Activated CD4-positive, CD25-positive, alpha-beta regulatory T cell treated with anti-CD3 and anti-CD28 coated beads, Interleukin-2, amount 50 U/mL, for 16 hours (primary cell): Measurements from ENCODE around the gene MEF2D.

ENCODE experiments used
- DNase-seq: peaks from one replicate; pipeline ENCODE4 v3.0.0-alpha.2; 2020; ENCODE audit warnings: low read depth, low spot score

MEF2D gene

DNA sequence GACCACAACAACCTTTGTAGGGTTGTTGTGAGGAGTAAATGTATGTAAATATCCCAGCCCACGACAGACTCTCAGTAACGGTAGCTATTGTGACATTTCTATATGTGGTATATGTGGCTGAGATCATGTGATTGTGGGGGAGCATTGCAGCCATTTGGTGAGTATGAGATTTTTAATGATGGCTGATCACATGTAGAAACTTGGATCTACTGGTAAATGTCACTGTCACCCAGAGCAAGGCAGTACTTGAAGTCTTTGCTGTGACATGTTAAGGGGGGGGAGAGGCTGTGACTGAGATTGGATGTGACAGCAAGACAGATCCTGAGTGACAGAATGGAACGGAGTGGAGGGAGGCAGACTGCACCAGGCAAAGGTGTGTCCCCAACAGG is 23.9 kb upstream of the MEF2D start:
- DNase-seq, result no peak

DNA sequence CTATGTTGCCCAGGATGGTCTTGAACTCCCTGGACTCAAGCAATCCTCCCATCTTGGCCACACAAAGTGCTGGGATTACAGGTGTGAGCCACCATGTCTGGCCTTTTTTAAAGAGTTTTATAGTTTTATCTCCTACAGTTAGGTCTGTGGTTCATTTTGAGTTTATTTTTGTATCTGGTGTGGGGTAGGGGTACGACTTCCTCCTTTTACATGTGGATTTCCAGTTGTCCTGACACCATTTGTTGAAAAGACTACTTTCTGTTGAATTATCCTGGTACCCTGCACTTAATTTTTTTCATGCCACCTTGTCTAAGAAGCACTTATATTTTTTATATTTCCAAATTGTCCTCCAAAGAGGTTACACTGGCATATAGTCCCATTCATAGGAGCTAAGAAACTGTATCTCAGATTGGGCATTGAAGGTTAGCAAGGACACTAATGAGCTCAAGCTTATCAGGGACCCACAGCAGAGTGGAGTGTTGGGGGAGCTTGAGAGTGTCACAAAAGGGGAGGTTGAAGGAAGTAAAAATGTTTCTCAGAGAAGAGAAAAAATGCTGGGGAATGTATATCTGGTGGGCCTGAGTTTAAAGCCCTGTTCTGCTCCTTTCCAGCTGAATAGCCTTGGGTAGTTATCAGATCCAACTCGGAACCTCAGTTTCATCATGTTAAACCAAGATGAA is 23.4 kb upstream of the MEF2D start:
- no peak for DNase-seq

DNA sequence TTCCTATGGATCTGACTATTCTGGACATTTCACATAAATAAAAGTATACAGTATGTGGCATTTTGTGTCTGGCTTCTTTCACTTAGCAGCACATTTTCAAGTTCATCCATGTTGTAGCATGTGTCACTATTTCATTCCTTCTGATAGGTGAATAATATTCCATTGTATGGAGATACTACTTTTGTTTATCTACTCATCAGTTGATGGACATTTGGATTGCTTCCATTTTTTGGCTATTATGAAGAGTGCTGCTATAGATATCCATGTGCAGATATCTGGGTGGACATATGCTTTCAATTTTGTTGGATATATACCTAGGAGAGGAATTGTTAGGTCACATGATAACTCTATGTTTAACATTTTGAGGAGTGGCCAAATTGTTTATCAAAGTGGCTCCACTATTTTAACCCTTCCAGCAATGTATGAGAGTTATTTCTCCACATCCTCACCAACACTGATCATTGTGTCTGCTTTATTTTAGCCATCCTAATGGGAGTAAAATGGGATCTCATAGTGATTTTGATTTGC is 21.9 kb upstream of the MEF2D start:
- DNase-seq, result no peak

DNA sequence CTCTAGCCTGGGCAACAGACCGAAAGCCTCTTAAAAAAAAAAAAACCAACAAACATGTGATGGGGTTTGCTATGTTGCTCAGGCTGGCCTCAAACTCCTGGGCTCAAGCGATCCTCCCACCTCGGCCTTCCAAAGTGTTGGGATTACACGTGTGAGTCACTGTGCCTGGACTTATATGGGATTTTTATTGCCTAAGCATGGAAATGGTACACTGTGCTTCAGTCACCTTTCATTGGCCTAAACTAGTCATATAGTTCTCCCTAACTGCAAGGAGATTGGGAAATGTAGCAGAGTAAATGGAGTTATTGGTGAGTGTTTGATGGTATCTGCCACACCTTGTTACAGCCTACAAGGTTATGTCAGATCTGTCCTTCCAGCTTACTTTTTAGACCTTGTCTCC is 17.2 kb upstream of the MEF2D start:
- no peak for DNase-seq

DNA sequence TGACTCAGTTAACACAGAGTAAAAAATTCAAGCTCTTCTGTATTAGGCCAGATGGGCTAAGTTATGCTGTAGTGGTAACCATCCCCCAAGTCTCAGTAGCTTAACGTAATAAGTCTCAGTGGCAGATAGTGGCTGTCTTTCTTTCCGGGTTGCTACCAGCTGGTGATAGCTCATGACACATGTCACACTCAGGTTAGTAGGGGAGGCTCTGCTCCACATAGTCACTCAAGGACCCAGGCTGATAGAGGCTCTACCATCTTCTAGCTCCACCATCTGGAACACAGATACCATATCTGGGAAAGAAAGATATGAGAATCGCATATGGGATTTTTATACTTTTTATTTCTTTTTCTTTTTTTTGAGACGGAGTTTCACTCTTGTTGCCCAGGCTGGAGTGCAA is 16.2 kb upstream of the MEF2D start:
- no peak for DNase-seq

DNA sequence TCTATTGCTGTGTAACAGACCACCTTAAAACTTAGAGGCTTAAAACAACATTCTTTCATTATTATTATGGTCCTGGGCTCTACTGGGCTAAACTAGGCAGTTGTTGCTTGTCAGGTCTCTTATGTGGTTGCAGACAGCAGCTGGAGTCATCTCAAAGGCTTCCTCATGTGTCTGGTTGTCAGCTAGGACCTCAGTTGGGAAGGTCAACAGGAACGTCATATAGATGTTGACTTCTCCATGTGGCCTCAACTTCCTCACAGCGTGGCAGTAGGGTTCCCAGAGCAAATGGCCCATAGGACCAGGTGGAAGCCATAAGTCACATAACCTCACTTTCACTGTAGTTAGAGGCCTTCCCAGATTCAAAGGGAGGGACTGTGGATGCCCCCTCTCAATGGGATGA is 15.4 kb upstream of the MEF2D start:
- no peak for DNase-seq

DNA sequence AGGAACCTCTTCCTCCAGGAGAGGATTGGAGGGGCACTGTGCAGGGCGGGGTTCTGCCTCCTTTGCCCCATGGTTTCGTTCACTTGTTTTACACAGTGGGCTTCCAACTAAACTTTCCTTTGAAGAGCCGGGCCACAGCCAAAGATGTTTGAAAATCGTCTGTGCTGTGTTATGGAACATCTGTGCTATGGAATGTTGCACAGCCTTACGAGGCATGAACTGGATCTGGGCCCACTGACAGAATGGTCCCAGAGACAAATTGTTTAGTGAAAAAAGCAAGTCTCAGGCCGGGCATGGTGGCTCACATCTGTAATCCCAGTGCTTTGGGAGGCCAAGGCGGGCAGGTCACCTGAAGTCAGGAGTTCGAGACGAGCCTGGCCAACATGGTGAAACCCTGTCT is 12.6 kb upstream of the MEF2D start:
- DNase-seq, result no peak

DNA sequence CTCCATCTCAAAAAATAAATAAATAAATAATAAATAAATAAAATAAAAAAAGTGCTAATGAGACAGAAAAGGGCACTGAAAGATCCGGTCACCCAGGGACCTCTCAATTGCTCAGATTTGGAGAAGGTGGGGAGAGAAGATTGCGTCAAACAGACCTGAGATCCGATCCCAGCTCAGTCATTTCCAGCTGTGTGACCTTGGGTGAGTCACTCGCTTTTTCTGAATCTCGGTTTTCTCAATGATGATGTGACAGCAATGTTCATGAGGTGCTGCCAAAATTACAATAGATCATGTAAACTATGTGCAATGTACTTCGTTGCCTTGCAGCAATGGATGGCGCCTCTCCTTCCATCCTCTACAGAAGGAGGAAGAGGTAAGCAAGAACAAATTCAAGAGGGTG is 11.1 kb upstream of the MEF2D start:
- DNase-seq, result no peak

DNA sequence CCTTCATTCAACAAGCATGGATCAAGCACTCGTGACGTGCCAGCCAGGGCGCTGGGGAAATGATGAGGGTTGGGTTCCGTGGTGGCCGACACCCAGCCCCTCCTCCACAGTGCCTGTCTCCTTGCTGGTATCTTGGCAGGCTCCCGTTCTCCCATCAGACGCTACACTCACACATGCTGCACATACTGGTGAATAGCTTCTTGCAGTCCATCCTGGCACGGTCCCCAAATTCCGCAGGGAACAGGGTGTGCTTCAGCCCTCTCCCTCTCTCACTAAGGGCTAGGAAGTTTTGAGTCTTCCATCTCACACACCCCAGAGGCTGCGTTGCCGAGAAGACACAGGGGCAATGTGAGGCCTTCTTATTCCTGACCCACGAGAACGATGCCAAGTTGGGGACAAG is 10.1 kb upstream of the MEF2D start:
- no peak for DNase-seq

DNA sequence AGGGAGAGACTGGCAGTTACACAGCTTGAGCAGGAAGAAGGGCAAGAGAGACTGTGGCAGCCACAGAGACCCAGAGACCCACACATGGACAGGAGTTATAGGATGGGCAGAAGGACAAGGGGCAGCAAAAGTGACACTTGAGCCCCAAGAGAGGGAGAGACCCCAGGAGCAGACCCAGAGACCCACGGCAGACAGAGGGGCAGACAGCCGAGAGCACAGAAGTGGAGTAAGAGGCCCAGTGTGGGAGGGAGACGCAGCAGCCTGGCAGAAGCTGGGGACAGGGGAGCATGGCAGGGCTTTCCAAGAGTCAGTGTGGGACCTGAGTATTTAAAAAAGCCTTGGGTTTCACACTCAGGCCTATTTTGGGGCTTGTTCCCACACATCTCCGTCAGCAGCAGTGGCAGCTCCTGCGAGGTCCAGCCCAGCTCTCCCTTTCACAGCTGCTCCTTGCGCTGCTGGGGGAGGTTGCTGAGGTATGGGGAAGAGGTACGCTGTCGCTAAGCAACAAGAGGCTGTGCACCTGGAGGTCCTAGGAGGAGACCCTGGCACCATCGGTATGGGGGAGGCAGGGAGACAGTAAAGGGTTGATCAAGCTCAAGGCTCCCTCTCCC is 9.0 kb upstream of the MEF2D start:
- no peak for DNase-seq

DNA sequence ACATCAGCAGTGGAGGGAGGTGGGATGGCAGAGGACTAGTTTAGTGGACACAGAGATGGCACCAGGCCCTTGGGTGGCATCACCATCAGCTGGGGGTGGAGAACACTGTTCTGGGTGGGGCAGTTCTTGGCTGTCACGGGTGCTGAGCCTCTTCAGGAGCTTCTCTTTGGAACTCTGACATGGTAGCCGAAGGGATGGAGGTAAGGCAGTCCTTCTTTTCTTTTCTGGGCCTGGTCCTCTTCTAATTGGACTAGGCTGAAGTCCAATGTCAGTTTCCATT is 8.3 kb upstream of the MEF2D start:
- no peak for DNase-seq

DNA sequence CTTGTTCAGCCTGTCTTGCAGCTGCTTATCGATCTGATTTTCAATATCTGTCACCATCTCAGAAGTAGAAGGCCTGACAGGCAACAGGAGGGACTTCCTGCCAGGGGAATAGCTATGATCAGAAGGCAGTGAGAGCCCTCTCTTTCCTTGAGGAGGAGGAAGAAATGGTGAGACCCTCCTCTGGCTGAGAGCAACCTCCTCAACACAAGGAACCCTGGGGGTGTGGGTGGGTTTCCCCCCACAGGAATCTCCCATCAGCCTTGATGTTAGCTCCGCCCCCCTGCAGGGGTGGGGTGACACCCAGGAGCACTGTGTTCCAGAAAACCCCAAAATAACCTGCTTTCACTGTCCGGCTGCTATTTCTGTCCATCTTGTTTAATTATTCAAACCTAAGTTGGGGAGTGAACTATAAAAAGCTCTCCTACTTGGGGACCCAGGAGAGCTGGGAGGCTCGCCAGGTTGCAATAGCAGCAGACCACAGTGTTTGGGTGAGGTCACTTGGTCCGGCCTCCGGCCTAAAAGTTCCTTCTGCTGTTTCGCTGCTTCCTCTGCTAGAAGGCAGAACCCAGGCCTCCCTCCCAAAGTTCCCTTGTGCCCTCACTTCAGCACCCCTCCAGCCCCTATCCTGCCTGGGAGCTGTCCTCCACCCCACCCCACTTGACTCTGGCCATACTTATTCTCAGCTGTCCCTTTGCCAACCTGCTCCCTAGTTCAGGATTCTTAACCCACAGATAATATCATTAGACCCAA is 7.8 kb upstream of the MEF2D start:
- DNase-seq, result no peak

DNA sequence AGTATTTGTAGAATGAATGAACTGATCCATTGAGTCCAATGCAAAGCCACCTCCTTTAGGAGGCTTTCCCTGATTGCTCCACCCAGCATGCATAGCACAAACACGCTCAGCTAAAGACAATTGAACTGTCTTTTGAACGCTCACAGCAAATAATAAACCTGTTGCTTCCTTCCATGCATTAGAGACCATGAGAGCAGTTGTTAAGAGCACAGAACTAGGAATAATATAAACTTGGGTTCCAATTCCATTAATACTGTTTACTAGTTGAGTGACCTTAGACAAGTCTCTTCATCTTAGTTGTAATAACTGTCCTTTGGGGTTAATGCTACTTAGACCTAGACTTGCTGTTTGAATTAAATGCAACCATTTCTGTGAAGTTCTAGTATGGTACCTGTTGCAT is 5.9 kb upstream of the MEF2D start:
- no peak for DNase-seq

DNA sequence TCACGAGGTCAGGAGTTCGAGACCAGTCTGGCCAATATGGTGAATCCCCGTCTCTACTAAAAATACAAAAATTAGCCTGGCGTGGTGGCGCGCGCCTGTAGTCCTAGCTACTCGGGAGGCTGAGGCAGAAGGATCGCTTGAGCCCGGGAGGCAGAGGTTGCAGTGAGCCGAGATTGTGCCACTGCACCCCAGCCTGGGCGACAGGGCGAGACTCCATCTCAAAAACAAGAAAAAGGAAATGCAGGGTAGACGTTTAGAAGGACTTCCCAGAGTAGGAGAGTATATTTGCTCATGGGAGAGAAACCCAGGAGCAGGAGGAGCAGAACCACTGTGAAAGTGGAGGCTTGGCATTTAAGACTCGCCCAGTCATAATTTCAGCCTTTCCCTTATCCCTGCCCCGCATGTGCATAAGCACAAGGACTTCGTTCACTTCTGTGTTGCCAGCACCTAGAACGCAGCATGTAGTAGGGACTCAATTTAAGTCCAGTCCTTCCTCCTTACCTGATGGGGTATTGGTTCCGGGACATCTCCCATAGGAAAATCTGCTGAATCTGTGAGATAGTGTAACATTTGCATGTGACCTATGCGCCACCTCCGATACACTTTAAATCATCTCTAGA is 5.2 kb upstream of the MEF2D start:
- DNase-seq, result no peak

DNA sequence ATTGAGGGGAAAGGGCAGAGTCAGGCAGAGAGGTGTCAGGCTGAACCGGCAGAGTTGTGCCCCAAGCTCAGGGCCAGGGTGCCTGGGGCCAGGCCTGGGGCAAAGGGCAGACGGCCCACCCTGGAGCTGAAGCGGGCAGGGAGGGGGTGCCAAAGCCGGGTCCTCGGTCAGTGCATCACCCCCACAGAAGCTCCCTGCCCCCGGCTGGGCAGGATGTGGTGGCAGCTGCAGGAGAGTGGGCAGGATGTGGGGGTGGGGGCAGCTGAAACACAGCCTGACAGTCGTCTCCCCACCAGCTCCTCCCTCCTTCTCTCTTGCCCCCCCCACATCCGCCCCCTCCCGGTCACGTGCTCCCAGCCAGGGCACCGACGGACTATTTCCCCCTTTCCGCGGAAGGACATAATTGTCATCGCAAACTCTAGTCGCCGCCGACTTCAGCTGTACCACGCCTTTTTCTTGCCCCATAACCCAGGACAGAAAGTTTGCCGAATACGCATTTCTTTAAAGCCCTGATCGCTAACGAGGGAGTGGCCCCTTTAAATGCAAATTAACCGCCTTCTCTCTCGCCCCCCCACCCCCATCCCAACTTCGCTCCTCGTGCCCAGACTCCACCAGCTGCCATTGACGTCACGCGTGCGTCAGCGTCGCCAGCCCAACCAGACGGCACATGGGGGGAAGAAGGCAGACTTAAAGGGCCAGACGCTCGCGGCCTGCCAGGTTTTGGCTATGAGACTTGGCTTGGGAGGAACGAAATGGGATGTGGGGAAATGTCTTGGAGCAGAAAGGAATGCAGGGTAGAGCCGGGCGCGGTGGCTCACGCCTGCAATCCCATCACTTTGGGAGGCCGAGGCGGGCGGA is 4.5 kb upstream of the MEF2D start:
- DNase-seq, result peak; percentile 95

DNA sequence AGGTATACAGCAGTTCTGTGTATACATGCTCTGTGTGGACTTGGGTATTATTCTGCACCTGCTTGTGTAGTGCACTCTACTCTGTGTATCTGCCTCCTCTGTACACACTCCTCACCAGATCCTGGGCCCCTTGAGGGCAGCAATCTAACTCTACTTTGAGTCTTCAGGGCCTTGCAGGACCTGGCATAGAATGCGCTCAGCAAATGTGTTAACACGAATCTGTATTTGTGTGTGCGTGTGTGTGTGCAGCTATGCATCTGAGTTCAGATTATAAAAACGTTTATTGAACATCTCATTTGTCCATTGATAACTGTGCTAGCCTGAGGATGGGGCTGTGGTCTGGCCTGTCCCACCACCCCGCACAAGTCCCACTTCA is 3.9 kb upstream of the MEF2D start:
- no peak for DNase-seq

DNA sequence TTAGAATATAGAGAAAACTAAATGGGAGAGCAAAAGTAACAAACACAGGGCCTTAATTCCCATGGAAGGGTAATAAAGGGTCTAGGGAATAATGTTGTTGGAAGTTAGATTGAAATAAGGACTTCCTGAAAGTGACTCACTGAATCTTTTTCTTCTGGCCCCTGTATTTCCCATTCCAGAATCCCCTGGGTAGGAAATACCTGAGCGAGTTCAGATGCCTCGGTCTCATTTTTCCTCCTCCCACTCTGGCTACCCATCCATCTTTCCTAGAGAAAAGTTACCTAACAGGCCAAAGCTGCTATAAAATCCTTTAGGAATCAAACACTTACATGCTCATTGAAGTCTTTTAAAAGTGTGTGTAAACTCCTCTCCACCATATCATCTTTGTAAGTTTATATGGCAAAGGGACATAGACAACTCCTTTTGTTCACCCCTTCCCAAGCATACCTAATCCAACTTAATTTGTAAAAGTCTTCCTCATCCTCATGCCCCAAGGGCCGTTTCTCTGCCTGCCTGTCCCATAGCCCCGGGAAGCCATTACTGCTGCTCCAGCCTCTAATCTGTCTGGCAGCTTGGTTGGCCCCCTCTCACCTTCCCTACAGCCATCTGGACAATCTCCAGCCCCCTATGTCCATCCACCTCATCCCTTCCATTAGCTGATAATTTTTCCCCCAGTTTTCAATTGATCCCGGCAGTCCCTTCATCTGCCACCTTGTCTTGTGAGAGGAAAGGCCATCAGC is 3.3 kb upstream of the MEF2D start:
- DNase-seq, result no peak

DNA sequence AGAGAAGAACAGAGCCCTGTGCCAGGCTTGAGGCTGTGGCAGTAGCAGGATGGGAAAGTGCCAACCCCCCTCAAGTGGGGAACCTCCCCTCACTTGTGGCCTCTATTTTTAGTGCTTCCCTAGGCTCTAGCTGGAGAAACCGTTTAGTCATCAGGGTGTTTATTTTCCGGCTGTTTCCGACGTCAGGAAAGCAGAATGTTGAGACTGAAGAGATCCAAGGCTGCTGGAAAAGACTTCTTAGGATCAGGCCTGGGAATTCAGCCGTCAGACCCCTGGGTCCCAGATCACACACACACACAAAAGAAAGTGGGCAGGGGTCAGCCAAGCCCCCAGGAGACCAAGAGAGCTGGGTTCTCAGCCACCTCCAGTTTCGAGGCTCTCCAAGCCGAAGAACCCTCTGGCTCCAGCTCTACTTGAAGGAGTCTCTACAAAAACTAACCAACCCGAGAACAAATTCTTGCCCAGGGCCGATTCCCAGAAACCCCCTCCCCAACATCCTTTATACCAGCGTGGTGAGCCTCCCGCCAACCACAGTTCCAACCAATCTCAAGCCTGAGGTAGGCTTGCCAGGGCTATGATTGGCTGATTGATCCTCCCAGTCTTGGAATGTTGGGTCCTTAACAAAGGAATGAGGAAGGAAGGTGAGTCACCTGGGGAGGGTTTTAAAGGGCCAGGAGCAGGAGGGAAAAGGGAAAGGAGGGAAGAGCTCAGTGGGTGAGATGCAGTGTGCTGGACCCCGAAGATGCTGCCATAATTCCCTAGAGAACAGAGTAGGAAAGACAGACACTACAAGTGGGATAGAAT is 2.5 kb upstream of the MEF2D start:
- no peak for DNase-seq

DNA sequence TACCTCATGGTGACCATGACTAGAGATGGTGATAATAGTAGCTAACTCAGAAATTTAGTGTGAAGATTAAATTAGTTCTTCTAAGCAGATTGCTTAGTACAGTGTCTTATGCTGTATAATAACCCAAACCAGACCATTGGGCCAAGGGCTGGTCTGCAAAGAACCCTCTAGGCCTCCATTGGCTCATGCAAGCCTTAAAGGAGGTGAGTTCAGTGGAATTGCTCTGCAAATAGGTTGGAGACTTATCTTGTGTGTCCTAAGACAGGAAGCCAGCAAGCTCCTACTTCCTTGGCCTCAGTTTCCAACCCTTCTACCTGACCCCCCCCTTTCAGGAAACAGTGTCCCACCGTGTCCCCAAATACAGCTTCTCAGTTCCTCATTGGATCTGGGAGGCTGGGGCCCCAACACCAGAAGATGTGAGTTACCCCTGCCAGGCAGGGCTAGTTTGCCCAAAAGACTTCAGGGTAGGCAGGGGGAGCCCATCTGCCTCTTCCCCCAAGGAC is 1.9 kb upstream of the MEF2D start:
- no peak for DNase-seq
